NCI-H128 (cell line): ENCODE measurements around the gene ROR2.

Experiments
- DNase-seq: peaks from one replicate; lab custom pipeline; 2025; ENCODE audit not compliant: unreplicated experiment; lab: John Stamatoyannopoulos, UW

The ROR2 gene

DNA sequence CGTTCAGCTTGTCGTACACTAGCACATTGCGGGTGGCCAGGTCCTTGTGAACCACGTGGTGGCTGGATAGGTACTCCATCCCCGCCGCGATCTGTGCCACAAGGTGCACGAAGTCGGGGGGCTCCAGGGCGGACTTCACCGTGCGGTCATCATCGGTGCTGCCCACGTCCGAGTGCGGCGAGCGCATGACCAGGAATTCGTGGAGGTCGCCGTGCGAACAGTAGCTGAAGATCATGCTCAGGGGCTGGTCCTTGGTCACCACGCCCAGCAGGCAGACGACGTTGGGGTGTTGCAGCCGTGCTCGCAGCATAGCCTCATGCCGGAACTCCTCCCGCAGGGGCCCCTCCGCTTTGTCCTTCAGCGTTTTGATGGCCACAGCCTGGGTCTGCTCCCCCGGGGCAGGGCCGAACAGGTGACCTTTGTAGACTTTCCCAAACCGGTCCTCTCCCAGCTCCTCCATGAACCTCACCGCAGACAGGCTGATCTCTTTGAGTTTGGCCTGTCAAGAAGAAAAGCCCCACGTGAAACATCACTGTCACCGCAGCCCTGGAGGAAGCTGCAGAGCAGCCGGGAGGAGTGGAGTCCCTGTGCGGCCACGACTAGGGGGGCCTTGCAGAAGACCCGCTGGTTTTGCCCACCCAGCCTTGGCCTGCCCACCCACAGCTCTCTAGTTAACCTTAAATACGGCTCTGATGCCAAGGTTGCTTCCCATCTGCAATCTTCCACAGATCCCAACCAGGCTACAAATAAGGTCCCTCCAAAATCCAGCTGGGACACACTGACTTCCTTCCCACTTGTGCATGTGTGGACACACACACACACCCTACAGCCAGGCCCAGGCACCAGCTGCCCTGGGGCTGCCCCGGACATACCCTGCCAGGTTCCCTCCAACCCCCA, 225.2 kb downstream of the ROR2 start:
- DNase-seq: no peak

DNA sequence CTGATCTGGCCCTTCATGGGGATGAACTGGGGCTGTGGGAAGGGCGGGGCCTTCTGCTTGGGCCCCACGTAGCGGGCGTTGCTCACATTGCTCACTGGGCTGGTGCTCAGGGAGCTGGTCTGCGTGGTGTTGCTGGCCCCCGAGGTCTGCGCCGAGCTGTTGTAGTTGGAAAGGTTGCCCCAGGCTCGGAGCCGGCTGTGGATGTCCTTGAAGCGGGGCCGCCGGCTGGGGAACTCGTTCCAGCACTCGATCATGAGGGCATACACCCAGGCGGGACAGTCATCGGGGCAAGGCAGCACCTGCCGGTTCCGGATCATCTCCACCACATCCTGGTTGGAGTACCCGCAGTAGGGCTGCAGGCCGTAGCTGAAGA, 226.0 kb downstream of the ROR2 start:
- DNase-seq: no peak

DNA sequence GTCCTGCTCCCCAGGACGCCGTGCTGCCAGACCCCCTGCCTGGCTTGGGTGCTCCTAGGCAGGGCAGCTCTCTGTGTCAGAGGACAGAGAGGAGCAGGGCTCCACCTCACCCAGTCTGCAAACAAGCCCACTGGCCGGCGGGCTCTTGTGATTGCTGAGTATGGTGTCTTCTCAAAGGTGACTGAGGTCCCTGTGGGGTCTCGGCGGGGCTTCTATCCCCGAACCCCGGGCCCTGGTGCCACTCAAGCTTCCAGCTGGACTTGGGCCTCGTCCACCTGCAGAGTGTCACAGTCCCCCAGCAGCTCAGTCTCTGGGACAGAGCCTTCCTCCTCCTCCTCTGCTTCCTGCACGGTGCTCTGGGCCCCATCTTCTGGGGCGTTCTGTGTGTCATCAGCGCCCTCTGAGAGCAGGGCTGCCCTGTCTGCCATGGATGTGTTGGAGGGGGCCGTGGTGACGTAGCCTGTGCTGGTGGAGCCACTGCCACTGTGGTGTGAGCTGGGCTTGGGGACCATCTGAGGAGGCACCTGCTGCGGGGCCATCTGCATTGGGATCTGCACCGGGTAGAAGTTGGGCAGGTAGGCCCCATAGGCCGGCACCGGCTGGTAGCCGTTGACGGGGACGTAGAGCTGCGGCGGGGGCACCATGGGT, 226.5 kb downstream of the ROR2 start:
- DNase-seq: no peak

DNA sequence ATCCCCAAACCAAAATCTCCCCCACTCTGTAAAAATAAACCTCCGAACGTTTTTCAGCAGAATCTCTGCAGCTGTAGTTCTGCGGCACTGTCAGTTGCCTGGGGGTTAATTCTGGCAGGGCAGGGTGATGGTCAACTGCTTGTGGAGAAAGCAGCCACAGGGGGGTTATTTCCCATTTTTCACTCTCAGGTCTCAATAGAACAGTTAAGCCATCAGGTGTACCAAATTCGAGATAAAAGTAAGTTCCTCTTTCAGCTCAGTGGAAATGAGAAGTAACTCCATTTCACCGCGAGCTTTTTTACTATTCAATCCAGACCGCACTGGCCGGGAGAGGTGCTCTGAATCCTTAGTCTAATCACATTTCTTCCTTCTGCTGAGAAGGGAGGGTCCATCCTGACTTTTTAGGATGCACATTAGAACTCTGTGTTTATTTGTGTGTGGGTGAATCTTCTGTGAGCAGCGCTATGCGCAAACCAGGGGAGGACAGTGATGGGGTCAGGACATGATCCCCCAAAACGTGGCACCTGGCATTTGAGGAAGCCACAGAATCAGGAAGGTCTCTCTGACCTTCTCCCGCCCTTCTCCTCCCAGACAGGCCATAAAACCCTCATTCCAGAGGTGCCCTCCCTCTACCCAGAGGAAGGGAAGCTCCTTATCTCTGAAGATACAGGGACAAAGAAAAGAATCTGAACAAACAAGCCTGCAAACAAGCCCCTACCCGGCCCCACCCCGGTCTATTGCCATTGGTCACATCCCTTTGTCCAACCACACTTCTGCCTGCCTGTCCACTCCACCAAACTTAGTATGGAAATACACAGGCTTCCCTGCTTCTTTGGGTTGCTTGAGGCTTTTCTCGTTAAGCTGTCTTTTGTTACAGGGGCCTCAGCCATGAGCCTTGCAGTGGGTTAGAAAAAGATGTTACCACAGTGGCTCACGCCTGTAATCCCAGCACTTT, 229.0 kb downstream of the ROR2 start:
- no peak for DNase-seq

DNA sequence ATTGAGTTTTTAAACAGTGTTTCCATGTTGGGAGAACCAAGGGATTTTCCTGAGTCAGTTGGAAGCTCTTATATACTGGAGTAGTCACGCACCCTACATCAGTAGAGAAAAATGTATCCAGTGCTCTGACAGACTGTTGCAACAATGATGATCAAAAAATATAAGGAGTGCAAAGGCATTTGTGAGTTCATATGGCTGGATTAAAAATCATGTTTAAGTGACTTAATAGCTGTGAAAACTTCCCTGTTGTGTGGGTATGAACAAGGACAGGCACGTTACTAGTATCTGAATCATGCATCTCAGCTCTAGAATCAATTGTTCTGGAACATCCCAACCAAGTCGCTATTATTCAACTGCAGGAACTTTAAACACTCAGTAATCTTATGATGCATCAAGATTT, 229.7 kb downstream of the ROR2 start:
- DNase-seq: no peak

DNA sequence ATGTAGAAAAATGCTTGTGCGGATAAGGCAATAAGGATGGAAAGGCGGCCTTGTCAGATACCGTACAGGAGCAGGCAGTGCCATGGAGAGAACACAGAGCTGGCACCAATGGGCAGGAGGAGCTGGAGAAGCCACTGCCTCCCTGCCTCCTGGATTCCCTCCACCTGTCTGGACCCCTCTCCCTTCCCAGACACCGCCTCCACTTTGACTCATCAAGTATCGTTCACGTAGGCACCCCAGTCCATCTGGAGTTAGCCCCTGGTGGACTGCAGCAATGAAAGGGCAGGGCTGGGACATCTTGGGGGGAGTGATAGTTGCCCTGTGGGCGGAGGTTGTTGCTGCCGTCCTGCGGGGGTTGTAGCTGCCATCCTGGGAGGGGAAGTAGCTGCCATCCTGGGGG, 232.0 kb downstream of the ROR2 start:
- DNase-seq: no peak

DNA sequence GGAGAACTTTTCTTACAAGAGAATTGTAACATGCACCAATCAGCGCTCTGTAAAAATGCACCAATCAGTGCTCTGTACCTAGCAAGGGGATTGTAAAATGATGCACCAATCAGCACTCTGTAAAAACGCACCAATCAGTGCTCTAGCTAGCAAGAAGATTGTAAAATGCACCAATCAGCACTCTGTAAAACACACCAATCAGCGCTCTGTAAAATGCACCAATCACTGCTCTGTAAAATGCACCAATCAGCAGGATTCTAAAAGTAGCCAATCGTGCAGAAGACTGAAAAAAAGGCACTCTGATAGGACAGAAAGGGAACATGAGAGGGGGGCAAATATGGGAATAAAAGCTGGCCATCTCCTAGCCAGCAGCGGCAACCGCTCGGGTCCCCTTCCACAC, 233.2 kb downstream of the ROR2 start:
- no peak for DNase-seq

DNA sequence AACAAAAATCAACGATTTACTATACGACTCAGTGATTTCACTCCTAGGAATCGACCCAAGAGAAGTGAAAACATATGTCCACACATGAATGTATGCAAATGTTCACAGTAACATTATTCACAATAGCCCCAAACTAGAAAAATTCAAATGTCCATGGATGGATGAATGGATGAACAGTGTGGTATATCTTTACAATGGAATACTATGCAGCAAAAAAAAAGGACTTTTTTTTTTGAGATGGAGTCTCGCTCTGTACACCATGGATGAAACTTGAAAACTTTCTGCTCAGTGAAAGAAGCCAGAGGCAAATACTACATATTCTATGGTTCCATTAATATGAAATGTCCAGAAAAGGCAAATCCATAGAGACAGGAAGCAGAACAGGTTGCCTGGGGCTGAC, 233.8 kb downstream of the ROR2 start:
- DNase-seq: no peak

DNA sequence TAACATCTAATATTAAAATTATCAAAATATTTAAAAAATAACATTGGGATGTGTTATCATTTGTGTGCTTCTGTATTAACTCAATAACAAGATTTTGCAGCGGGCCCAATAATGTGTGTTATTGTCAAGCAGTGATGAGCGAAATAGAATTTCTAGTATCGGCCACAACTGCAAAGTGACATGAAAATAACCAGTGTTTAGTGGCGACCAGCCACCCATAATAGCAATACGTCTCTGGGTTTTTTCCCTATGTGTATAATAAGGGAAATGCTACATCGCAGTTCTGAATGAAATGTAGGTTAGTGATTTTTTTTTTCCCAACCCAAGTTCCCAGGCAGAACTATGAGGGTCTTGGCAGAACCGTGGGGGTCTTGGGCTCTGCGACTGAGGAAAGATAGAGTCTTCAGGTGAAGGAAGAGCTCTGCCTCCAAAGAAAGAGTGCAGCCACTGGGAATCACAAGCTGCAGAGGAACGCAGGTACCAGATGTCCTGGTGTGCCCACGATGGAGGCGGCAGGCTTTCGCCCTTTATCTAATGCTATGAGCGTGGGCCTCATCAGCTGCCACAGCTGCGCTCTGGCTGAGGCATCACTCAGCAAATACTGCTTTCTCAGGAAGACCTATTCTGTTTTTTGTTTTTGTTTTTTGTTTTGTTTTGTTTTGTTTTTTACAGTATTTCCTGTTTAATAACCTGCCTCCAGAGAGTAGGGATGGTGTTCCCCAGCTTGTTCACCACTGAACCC, 235.0 kb downstream of the ROR2 start:
- no peak for DNase-seq

DNA sequence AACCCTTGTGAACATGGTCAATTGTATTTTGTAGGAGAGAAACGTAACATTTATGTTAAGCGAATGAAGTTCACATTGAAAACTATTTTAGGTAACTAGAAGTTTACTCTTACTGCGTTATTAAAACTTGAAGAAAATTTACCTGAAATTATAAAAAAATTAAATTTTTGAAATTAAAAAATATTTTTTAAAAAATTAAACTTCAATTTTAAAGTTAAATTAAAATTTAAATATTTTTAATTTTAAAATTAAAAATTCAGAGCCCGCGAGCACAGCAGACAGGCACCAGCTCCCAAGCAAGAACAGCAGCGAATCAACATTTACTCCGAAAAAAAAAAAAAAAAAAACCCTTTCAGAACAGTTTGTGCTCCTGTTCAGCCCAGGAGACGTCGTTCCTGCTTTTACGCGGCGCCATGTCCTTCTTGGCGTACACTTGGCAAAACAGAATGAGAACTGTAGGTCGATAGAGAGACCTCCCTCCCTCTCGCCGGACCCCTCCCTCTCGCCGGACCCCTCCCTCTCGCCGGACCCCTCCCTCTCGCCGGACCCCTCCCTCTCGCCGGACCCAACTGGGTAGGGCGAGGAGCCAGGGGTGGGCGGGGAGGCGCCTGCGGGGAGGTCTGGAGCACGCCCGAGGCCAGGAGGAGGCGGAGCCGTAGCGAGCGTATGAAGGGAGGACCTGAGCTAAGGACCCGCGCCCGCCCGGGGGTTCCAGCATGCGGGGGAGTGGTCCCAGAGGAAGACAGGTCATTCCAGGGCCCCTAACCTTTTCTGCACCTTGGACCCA, 235.8 kb downstream of the ROR2 start:
- no peak for DNase-seq

DNA sequence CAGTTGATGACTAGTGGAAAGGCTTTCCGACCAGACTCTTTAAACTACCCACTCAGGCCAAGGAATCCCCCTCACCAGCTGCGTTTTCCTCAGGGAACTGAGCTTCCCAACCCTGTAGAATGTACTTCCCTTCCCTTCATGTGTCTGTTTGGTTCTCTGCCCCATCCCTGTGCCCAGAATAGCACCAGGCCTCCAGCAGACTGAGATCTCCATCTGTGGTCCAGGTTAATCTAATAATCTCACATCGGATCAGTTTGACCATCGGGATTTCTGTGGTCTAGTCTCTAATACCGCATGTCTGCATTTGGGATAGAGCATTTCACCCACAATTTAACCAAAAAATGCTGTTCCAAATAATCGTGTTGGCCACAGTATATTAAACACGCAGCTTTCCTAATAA, 237.2 kb downstream of the ROR2 start:
- DNase-seq: no peak

DNA sequence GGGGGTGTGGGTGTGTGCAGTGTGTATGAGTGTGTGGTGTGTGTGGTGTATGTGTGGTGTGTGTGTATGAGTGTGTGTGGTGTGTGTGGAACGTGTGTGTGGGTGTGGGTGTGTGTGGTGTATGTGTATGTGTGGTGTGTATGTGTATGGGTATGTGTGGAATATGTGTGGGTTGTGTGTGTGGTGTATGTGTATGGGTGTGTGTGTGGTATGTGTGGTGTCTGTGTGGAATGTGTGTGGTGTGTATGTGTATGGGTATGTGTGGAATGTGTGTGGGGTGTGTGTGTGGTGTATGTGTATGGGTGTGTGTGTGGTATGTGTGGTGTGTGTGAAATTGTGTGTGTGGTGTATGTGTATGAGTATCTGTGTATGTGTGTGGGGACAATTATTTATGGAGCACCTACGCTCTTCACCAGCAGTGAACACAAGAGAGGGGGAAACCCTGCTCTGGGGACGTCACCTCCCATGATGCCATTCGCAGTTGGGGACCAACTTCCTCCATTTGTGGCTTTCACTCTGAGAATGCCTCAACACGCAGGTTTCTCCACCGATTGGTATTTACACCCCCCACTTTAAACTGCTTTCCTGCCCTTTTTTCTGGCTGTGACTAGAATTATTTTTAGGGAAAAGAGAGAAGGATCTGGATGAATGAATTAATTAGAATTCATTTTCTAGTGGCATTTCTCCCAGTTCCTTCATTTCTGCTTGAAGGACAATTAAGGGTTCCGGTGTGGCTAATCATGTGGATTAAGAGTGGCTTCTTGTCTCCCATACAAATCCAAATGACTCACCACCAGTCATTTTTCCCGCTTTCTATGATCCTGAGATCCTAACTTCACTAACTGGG, 238.1 kb downstream of the ROR2 start:
- no peak for DNase-seq

DNA sequence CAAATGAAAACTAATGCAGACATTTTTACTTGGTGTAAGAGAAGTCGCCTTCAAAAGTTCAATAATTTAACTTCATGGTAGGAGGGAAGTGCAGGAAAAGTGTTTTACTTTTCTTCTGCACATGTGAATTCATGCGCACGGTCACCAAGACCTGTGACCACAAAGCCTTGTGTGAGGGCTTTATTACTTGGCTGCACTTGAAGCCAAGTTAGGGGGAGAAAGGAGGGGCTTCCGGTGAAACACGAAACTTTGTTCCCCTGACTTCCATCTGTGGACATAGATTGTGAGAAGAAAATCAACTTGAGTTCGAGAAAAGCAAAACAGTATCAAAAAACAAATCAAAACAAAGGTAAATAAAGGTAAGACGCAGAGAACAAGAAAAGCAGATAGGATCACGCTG, 239.9 kb downstream of the ROR2 start:
- no peak for DNase-seq

DNA sequence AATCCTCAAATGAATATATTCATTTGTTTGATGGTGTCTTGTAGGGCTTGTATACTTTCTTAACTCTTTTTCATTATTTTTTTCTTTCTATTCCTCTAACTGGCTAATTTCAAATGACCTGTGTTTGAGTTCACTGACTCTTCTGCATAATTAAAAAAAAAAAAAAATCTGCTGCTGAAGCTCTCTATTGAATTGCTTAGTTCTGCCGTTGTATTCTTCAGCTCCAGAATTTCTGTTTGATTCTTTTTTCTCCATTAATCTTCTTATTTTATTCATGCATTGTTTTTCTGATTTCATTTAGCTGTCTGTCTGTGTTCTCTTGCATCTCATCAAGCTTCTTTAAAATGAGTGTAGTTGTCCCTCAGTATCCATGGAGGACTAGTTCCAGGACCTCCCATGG, 244.6 kb downstream of the ROR2 start:
- no peak for DNase-seq

DNA sequence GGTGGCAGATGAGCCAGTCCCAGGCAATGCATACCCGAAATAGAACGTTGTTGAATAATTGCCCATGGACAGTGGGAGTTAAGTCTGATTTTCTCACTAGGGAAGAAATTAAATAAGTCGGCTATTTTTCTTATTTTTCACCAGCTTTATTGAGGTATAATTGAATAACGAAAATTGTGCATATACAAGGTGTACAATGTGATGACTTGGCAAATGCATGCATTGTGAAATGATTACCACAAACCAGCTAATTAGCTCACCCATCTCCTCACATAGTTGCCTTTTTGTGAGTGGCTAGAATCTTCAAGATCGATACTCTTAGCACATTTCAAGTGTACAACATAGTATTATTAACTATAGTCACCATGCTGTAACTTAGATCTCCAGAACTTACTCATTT, 249.6 kb downstream of the ROR2 start:
- no peak for DNase-seq

DNA sequence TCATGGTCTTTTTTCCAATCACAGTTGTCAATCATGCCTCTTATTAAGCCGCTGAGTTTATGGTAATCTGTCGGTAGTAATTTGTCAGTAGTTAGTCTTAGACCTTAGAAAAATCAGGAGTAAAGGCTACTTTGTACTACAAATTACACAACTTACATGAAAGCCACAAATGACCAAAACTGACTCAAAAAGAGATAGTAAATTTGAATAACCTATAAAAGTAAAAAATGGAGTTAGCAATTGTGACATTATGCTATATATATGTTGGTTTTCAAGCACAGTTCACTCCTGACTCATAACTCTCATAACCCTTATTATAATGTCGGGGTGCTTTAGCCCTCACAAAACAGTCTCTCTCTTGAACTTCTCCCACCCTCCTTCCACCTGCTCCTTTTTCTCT, 251.8 kb downstream of the ROR2 start:
- DNase-seq: no peak

DNA sequence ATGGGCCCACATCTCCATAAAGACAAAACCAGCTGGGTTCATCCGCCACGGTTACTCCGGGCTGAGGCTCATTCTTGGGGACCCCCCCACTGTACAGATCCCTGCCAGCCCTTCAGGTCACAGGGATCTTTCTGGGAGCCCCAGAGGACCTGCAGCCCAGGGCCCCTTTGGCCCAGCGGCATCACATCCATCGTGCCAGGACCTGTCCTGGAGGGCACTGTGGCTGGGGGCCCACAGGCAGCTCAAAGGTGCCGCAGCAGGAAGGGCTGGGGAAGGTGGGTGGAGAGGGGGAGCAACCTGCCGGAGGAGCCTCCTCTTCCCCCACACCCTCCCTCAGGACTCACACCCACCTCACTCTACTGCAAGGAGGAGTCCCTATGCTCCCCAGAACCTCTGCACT, 252.8 kb downstream of the ROR2 start:
- DNase-seq: no peak

DNA sequence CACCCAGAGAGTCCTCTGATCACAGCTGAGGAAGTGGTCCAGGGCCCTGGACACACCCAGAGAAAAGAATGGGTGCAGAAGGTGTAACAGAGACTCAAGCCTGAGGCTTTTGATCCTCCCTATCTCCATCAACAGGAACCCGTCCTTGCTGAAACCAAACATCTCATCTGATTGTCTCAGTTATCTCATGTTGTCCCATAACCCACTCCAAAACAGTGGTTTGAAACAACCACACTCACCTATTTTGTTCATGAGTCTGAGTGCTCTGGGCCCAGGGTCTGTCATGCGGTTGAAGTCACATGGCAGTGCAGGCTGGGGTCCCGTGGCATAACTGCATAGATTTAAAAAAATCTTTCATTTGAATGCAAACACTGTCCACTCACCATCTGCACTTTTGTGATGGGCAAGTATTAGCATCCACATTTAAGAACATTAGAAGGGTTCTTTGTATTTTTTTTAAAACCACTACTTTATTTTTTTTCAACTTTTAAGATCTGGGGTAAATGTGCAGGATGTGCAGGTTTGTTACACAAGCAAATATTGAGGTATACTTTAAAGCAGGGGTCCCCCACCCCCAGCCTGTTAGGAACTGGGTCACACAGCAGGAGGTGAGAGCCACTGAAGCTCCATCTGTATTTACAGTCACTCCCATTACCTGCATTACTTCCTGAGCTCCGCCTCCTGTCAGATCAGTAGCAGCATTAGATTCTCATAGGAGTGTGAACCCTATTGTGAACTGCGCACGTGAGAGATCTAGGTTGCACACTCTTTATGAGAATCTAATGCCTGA, 255.8 kb downstream of the ROR2 start:
- no peak for DNase-seq
